Measurements from ENCODE around the gene KIRREL3. TPM values are rescaled to one million over a fixed set of nuclear protein-coding genes. Genes with fewer than 3 reads are reported as not detected.

The KIRREL3 gene
- total and polyA plus RNA-seq, 2 of the 4 experiments (the other 2 are of a cell fraction), result 10.9 to 15.9 TPM

- H2AK9ac ChIP-seq (replicated peaks; ENCODE audit: low read depth, low read length, poor library complexity), result no peak overlapping the region
- no peak overlapping the region for H2AFZ ChIP-seq (replicated peaks; ENCODE audit: low read length, poor library complexity)
- no peaks in the 10 kb centered on the region for H3K9me3 ChIP-seq (ENCODE audit: control insufficient read depth, insufficient read depth, low read length)
- WGBS, 2 experiments (ENCODE audit: extremely low coverage in 2 of 2, insufficient read length in 1 of 2), result no CpG with 5 or more reads among the region's 11 CpGs
- no peak overlapping the region for H3K56ac ChIP-seq (ENCODE audit: extremely low read depth, insufficient read depth, low read length)
- TF ChIP-seq CEBPB (IDR thresholded peaks at IDR 0.05; ENCODE audit: low read depth, low read length) (no peak), MXI1 (IDR thresholded peaks at IDR 0.05; ENCODE audit: borderline replicate concordance, low read depth, low read length) (no peak), NFE2L2 (IDR thresholded peaks at IDR 0.05; ENCODE audit: low read depth, low read length) (no peak), CTCF (conservative IDR thresholded peaks at IDR 0.05; ENCODE audit: low read depth, low read length) (peak; percentile 29; the same call in 1 of the 2 replicates), RAD21 (IDR thresholded peaks at IDR 0.05; ENCODE audit: low read length) (peak; percentile 38), FOS (IDR thresholded peaks at IDR 0.05; ENCODE audit: low read depth, low read length) (no peak), CHD1 (IDR thresholded peaks at IDR 0.05; ENCODE audit: low read depth, low read length) (no peak), MAFK (IDR thresholded peaks at IDR 0.05; ENCODE audit: low read depth, low read length) (no peak), USF2 (IDR thresholded peaks at IDR 0.05; ENCODE audit: low read depth, low read length) (no peak)
- ATAC-seq (ENCODE audit: low read depth) (0 out of 2 replicates have a peak, but pooled peaks have one; percentile 35), DNase-seq (no peak)
- no peaks in the 10 kb centered on the region for H3K36me3 ChIP-seq (ENCODE audit: control insufficient read depth, insufficient read depth, low read length)
- H4K91ac ChIP-seq (ENCODE audit: insufficient read depth, low read depth, low read length), result no peak overlapping the region
- no peak overlapping the region for H2BK5ac ChIP-seq (ENCODE audit: low read depth, low read length, poor library complexity, severe bottlenecking)
- no peak overlapping the region for H2BK120ac ChIP-seq (ENCODE audit: low read depth, low read length)
- intact Hi-C loops (cut with micrococcal nuclease) (no loop called here), dilution Hi-C loops (cut with HindIII; ENCODE audit: low sequenced_read_pairs, unreplicated experiment) (no loop called here), in situ Hi-C loops (cut with MboI; ENCODE audit: low sequenced_read_pairs) (no loop called here)
- H3K9me1 ChIP-seq (ENCODE audit: insufficient read depth, low read length), result peaks cover 2% of the 10 kb centered on the region; the same call in 1 of the 2 replicates
- no peak overlapping the region for H3K9ac ChIP-seq (ENCODE audit: low read depth, low read length)
- H3K18ac ChIP-seq (ENCODE audit: low read depth, low read length), result no peak overlapping the region
- H3K14ac ChIP-seq (replicated peaks; ENCODE audit: low read depth, low read length), result no peak overlapping the region
- no peak overlapping the region for H3K4ac ChIP-seq (ENCODE audit: low read depth, low read length)
- no peak overlapping the region for H3K27ac ChIP-seq (ENCODE audit: insufficient read depth, low read length)
- BruUV-seq (replicated peaks), result no TSS peak
- H2AK5ac ChIP-seq (ENCODE audit: low read depth, low read length), result no peak overlapping the region
- no peaks in the 10 kb centered on the region; the same call in 1 of the 2 replicates for H3K27me3 ChIP-seq (ENCODE audit: control insufficient read depth, insufficient read depth, low read length)
- H3K79me1 ChIP-seq (ENCODE audit: low read depth in 1 of 2, low read length in 2 of 2), result no peaks in the 10 kb centered on the region
- H4K8ac ChIP-seq (ENCODE audit: low read depth in 2 of 2, low read length in 2 of 2), result no peak overlapping the region
- H2BK20ac ChIP-seq (ENCODE audit: low read depth, low read length), result no peak overlapping the region
- H2BK15ac ChIP-seq (ENCODE audit: low read depth, low read length), result no peak overlapping the region
- no peak overlapping the region for H4K5ac ChIP-seq (ENCODE audit: low read depth, low read length)
- H3K4me3 ChIP-seq (ENCODE audit: insufficient read depth, low read depth, low read length), result no peak overlapping the region
- no peak overlapping the region for H3K23ac ChIP-seq (ENCODE audit: low read depth, low read length)
- H4K20me1 ChIP-seq (ENCODE audit: insufficient read depth, low read length), result no peaks in the 10 kb centered on the region; the same call in none of the 2 replicates
- CTCF ChIA-PET, result no interaction called here
- H3K4me2 ChIP-seq (ENCODE audit: low read depth, low read length), result no peak overlapping the region
- POLR2A ChIA-PET (ENCODE audit: unreplicated experiment), result interaction anchor here (1.5 kb wide), 1 partner anchor 13 kb away, joined by 3 read pairs; no protein-coding TSS in a partner anchor
- no peaks in the 10 kb centered on the region for H3K4me1 ChIP-seq (ENCODE audit: control insufficient read depth, insufficient read depth, low read length)
Observed at GRCh38 chr11:126573325-126573978, 427.1 kb downstream of the KIRREL3 start.

All from IMR-90 (cell line).